ENCODE results near the gene OXNAD1. TPM values are rescaled to one million over a fixed set of nuclear protein-coding genes. Genes with fewer than 3 reads are reported as not detected.

The OXNAD1 gene
- total RNA-seq, 1 experiment from 2014 or later: 23.7 TPM

- Histone ChIP-seq H2BK15ac (ENCODE audit: low read depth, low read length) (no peak overlapping the region), H3K23me2 (ENCODE audit: insufficient read length, low read depth, low read length, poor library complexity, severe bottlenecking) (no peaks in the 10 kb centered on the region), H4K5ac (ENCODE audit: insufficient read length, low read depth, low read length) (no peak overlapping the region), H3K79me1 (ENCODE audit: insufficient read depth, low read depth, low read length, poor library complexity, severe bottlenecking) (no peaks in the 10 kb centered on the region), H3K27ac (ENCODE audit: insufficient read length, low read depth, low read length) (no peak overlapping the region), H2BK120ac (ENCODE audit: low read depth, low read length, poor library complexity, severe bottlenecking) (no peak overlapping the region), H4K20me1 (ENCODE audit: control insufficient read depth, insufficient read depth, insufficient read length) (no peaks in the 10 kb centered on the region), H3K18ac (ENCODE audit: insufficient read length, low read depth, low read length) (no peak overlapping the region), H3K9me3 (ENCODE audit: control insufficient read depth, low read depth, low read length) (no peaks in the 10 kb centered on the region), H3K4me2 (ENCODE audit: insufficient read depth, insufficient read length, low read length) (no peak overlapping the region), H3K23ac (ENCODE audit: insufficient read length, low read depth, low read length) (no peak overlapping the region), H2BK5ac (ENCODE audit: insufficient read length, low read length) (no peak overlapping the region), H2BK12ac (ENCODE audit: insufficient read length, low read depth, low read length) (no peak overlapping the region), H2BK20ac (ENCODE audit: low read depth, low read length, poor library complexity, severe bottlenecking) (no peak overlapping the region), H3K27me3 (ENCODE audit: insufficient read depth, low read length) (no peaks in the 10 kb centered on the region), H3K9ac (ENCODE audit: extremely low read depth, insufficient read length, low read length) (no peak overlapping the region), H3K56ac (ENCODE audit: insufficient read length, low read depth, low read length) (no peak overlapping the region), H3K79me2 (ENCODE audit: insufficient read depth, low read length) (no peaks in the 10 kb centered on the region), H4K8ac (replicated peaks; ENCODE audit: insufficient read length, low read depth, low read length) (no peak overlapping the region), H4K91ac (ENCODE audit: insufficient read length, low read depth, low read length) (no peak overlapping the region), H3T11ph (ENCODE audit: low read length) (no peak overlapping the region), H3K14ac (ENCODE audit: insufficient read depth, low read length) (no peak overlapping the region), H3K4ac (ENCODE audit: low read depth, low read length) (no peak overlapping the region), H2AK5ac (ENCODE audit: insufficient read length, low read length) (no peak overlapping the region), H3K4me1 (ENCODE audit: insufficient read depth, low read length) (no peaks in the 10 kb centered on the region), H2AFZ (ENCODE audit: low read length) (no peak overlapping the region)
- Mint-ChIP-seq H3K27me3 (ENCODE audit: low read depth) (no peaks in the 10 kb centered on the region; the same call in 1 of the 2 replicates), H3K36me3 (ENCODE audit: insufficient read depth in 1 of 3, low read depth in 3 of 3) (peaks cover 2 to 20% (median 7%) of the 10 kb centered on the region in 3 experiments; a peak in 6 of 7 replicates), H3K9me3 (no peaks in the 10 kb centered on the region), H3K27ac (no peak overlapping the region), H3K4me1 (peaks cover 5 to 6% of the 10 kb centered on the region in 2 experiments; a peak in 3 of 4 replicates), H3K4me3 (no peak overlapping the region)
- no peak for DNase-seq
- TF ChIP-seq CTCF (conservative IDR thresholded peaks at IDR 0.05): no peak
- no CpG with 5 or more reads among the region's 7 CpGs for WGBS (ENCODE audit: extremely low coverage, insufficient read length, low lambda C conversion rate)
These were observed 53.2 kb downstream of the OXNAD1 start for GRCh38 chr3:16318176-16318575.
